Stimulated activated CD4-positive, alpha-beta T cell treated with anti-CD3 and anti-CD28 coated beads, Interleukin-15, amount 100 ng/mL, for 48 hours (primary cell): ENCODE measurements around the gene FXR1.
A peak's percentile ranks its signal among the peaks of the same experiment; 100 is the strongest.

ENCODE experiments used
- DNase-seq, 2 donors: peaks; one replicate each; pipeline ENCODE4 v3.0.0-alpha.2; 2020; ENCODE audit warnings: low read depth in 2 of 2

FXR1 gene

DNA sequence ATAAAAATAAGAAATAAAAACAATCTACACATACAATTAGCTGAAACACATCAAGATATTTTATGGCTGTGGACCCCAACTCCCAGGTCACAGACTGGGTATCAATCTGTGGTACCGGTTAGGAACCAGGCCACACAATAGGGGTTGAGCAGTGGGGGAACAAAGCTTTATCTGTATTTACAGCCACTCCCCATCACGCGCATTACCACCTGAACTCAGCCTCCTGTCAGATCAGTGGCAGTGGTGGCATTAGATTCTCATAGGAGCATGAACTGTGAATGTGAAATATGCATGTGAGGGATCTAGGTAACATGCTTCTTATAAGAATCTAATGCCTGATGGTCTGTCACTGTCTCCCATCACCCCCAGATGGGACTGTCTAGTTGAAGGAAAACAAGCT is 94.8 kb downstream of the FXR1 start:
- no peak for DNase-seq

DNA sequence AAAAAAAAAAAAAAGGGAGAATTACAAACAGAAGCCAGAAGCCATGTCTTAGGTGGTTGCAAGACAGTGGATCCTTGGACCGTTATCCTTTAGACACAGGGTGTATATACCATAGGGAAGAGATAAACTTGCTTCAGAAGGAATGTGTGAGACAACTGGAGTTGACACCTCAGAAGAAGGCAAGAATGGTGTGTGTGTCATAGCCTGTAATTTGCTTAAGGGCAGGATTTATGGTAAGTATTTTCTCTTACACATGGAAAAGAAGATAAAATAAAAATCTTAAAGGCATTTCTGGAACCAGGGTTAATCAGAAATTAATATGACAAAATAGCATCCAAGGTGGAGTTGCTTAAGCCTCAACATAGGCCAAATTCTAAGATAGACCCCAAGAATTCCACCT is 96.3 kb downstream of the FXR1 start:
- no peak for DNase-seq

DNA sequence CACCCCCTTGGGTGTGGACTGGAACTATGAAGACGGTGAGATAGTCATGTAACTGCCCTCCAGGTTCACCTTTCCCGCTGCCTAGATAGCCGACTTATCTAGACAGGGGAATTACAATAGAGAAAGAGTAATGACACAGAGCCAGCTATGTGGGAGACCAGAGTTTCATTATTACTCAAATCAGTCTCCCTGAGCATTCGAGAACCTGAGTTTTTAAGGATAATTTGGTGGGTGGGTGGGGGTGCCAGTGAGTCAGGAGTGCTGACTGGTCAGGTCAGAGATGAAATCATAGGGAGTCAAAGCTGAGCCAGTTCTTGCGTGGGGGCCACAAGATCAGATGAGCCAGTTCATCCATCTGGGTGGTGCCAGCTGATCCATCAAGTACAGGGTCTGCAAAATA is 96.8 kb downstream of the FXR1 start:
- peak; percentile 30 to 38 for DNase-seq

DNA sequence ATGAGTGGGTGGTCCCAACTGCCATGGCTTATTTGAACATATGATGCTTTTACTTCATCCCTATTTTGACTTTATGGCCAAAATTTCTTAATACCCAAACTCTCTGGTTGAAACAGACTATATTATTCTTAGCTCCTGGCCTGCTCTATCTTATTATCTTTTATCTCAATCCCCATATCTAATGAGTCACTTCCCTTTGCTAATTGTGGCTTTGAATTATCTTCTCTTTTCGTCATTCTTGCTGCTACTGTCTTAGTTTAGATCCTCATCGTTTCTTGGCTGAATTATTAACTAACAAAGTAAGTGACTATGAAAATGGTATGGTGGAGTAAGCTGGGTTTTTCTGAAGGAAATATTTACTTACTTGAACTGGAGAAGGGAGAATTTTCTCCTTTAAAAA is 105.2 kb downstream of the FXR1 start:
- DNase-seq = no peak

DNA sequence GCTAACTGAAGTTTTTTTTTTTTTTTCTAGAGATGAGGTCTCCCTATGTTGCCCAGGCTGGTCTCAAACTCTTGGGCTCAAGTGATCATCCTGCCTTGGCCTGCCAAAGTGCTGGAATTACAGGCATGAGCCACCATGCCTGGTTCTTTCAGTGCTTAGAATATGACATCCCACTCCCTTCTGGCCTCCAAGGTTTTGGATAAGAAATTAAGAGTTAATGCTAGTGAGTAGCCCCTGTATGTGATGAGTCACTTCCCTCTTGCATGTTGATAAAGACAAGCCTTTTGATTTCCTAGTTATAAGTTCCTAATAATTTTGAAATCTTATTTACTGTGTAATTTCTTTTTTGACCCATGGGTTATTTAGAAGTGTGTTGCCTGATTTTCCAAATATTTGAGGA is 112.7 kb downstream of the FXR1 start:
- no peak for DNase-seq

DNA sequence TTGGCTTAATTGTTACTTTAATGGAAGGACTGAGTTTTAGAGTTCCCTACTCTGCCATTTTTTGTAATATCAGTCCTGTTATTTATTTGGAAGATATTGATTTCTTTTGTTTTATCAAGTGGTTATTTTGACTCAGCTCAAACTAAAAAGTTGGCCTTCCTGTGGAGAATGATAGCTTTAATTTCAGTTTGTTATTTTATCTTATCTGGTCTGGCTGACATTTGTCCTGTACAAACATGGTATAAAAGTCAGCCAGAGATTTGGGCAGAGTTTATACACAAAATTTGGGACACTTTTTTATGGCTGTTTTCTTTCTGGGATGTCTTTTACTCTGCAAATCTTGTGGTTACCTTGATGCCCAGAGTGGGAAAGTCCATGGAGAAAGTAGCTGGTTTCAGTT is 118.5 kb downstream of the FXR1 start:
- no peak for DNase-seq
